HCT116 (cell line): ENCODE data around the gene BTBD9.

Experiments
- EGR1 ChIP-seq: IDR thresholded peaks from 2 replicates; pipeline ENCODE4 v1.6.1; 2012; ENCODE audit warnings: low read depth
- EZH2phosphoT487 ChIP-seq: fragments of 200-600 bp; IDR thresholded peaks from 2 replicates; pipeline ENCODE4 v1.6.1; 2018; ENCODE audit warnings: antibody characterized with exemption, borderline replicate concordance
- JUND ChIP-seq: IDR thresholded peaks from 2 replicates; pipeline ENCODE4 v1.6.1; 2012
- POLR2A ChIP-seq: IDR thresholded peaks from 2 replicates; pipeline ENCODE4 v1.7.0; 2011; ENCODE audit warnings: borderline replicate concordance; ENCODE audit not compliant: insufficient read depth, insufficient read length; ENCODE audit errors: extremely low read depth
- SRF ChIP-seq: IDR thresholded peaks from 2 replicates; pipeline ENCODE4 v1.6.1; 2012; ENCODE audit warnings: low read depth
- TF ChIP-seq, protein P1 (sequence below), 3 experiments: fragments of 200-600 bp in 1 of 3; sonication (generic) in 1 of 3; IDR thresholded peaks in 2 of 3; conservative IDR thresholded peaks in 1 of 3; 2 replicates each; pipeline ENCODE4 v1.5.1; 2012 to 2017; ENCODE audit warnings: low read depth in 2 of 3, low read length in 2 of 3, antibody characterized with exemption in 1 of 3, borderline replicate concordance in 1 of 3, control low read depth in 1 of 3, mild to moderate bottlenecking in 1 of 3, mixed read lengths in 1 of 3, mixed run types in 1 of 3, moderate library complexity in 1 of 3; ENCODE audit not compliant: insufficient read depth in 1 of 3

DNA sequence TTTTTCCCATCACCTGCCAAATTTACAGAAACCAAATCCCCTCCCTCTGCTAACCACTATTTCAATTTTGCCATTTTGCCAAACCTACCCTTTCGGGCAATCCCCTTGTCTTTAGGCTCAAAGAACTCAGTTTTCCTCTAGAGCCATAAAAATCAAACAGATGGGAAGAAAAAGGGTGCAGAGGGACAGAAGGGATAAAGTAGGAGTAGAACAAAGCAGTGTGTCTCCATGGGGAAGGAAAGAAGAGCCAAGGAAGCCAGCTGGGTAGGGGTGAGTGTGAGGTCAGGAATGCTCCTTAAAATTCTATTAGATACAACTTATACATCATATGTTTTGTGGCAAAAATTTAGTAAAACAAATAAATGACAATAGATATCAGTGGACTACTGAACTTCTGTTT lies 316.5 kb downstream of the BTBD9 start:
- TF ChIP-seq POLR2A (no peak), JUND (no peak), EGR1 (no peak), SRF (no peak), EZH2phosphoT487 (no peak)
- TF ChIP-seq, protein P1, sequence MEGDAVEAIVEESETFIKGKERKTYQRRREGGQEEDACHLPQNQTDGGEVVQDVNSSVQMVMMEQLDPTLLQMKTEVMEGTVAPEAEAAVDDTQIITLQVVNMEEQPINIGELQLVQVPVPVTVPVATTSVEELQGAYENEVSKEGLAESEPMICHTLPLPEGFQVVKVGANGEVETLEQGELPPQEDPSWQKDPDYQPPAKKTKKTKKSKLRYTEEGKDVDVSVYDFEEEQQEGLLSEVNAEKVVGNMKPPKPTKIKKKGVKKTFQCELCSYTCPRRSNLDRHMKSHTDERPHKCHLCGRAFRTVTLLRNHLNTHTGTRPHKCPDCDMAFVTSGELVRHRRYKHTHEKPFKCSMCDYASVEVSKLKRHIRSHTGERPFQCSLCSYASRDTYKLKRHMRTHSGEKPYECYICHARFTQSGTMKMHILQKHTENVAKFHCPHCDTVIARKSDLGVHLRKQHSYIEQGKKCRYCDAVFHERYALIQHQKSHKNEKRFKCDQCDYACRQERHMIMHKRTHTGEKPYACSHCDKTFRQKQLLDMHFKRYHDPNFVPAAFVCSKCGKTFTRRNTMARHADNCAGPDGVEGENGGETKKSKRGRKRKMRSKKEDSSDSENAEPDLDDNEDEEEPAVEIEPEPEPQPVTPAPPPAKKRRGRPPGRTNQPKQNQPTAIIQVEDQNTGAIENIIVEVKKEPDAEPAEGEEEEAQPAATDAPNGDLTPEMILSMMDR (IDR thresholded peaks at IDR 0.05 in 2 of 3, conservative IDR thresholded peaks at IDR 0.05 in 1 of 3; ENCODE audit: borderline replicate concordance in 1 of 3, insufficient read depth in 1 of 3, low read depth in 2 of 3, low read length in 2 of 3): no peak
